Activated naive CD8-positive, alpha-beta T cell treated with anti-CD3 and anti-CD28 coated beads, Interleukin-2, amount 50 U/mL, for 24 hours (primary cell): ENCODE measurements around the gene FNIP2.
A peak's percentile ranks its signal among the peaks of the same experiment; 100 is the strongest.
"Not testable (repeated sequence)": the region's sequence is repeated elsewhere in the genome, so short reads cannot be mapped to it uniquely, and the experiment has no call there.

ENCODE experiments used
- ATAC-seq: fragments of 150-1000 bp; cut with Tn5 transposase; one replicate; pipeline ENCODE4 v1.10.0; 2021
- DNase-seq: peaks from one replicate; pipeline ENCODE4 v3.0.0; 2021
- H3K27ac Mint-ChIP-seq: one replicate; pipeline ENCODE4 v1.8.0; 2021; ENCODE audit warnings: mild to moderate bottlenecking, mixed read lengths
- H3K27me3 Mint-ChIP-seq: one replicate; pipeline ENCODE4 v1.8.0; 2021; ENCODE audit warnings: mixed read lengths
- H3K36me3 Mint-ChIP-seq: one replicate; pipeline ENCODE4 v1.8.0; 2021; ENCODE audit warnings: low read depth, mixed read lengths
- H3K4me1 Mint-ChIP-seq: one replicate; pipeline ENCODE4 v1.8.0; 2021; ENCODE audit warnings: mixed read lengths
- H3K4me3 Mint-ChIP-seq: one replicate; pipeline ENCODE4 v1.8.0; 2021; ENCODE audit warnings: mild to moderate bottlenecking, moderate library complexity, mixed read lengths
- H3K9me3 Mint-ChIP-seq: one replicate; pipeline ENCODE4 v1.8.0; 2021; ENCODE audit warnings: mixed read lengths

Gene FNIP2

GRCh38 chr4:158822348-158822747, 53.5 kb downstream of the FNIP2 start:
- Mint-ChIP-seq H3K27ac (no peak overlapping the region), H3K27me3 (peaks cover 2% of the 10 kb centered on the region), H3K4me3 (no peak overlapping the region), H3K36me3 (peaks cover 8% of the 10 kb centered on the region), H3K9me3 (no peaks in the 10 kb centered on the region), H3K4me1 (peaks cover 76% of the 10 kb centered on the region)
- DNase-seq (no peak), ATAC-seq (no peak)

- H3K27ac Mint-ChIP-seq = peak overlapping the region; percentile 28
- H3K4me3 Mint-ChIP-seq = no peak overlapping the region
- DNase-seq = no peak
- H3K36me3 Mint-ChIP-seq = peaks cover 8% of the 10 kb centered on the region
- H3K9me3 Mint-ChIP-seq = no peaks in the 10 kb centered on the region
- peaks cover 67% of the 10 kb centered on the region for H3K4me1 Mint-ChIP-seq
- peak; percentile 26 for ATAC-seq
- peaks cover 2% of the 10 kb centered on the region for H3K27me3 Mint-ChIP-seq
Observed at GRCh38 chr4:158823461-158823873, 54.6 kb downstream of the FNIP2 start.

- Mint-ChIP-seq H3K36me3 (peaks cover 11% of the 10 kb centered on the region), H3K4me1 (peaks cover 61% of the 10 kb centered on the region), H3K4me3 (no peak overlapping the region), H3K27me3 (peaks cover 2% of the 10 kb centered on the region), H3K27ac (no peak overlapping the region), H3K9me3 (no peaks in the 10 kb centered on the region)
- DNase-seq (no peak), ATAC-seq (no peak)
Observed at GRCh38 chr4:158824425-158825274, 55.8 kb downstream of the FNIP2 start.

GRCh38 chr4:158825433-158826036, 56.7 kb downstream of the FNIP2 start:
- Mint-ChIP-seq H3K27me3 (peaks cover 2% of the 10 kb centered on the region), H3K9me3 (no peaks in the 10 kb centered on the region), H3K36me3 (peaks cover 16% of the 10 kb centered on the region), H3K4me1 (peaks cover 52% of the 10 kb centered on the region), H3K4me3 (no peak overlapping the region), H3K27ac (peak overlapping the region; percentile 50)
- no peak for DNase-seq
- ATAC-seq = no peak

DNA sequence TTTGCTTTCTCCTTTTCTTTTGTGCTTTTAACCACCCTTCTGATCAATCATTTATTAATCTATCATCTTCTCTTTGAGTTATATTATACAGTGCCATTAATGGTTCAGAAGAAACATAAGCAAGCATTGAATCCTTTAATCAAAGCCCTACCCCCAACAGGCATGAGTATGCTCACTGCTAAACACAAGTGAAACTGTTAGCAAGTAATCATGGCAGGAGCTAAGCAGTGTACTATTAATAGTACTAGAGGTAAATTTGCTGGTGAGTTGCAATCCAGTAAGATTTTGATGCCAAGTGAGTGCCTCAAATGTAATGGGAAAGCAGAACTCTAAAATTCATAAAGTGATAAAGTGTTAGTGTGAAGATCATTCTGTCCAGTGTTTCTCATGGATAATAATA, 57.2 kb downstream of the FNIP2 start:
- DNase-seq = no peak
- peak overlapping the region; percentile 50 for H3K27ac Mint-ChIP-seq
- H3K9me3 Mint-ChIP-seq = no peaks in the 10 kb centered on the region
- peaks cover 47% of the 10 kb centered on the region for H3K4me1 Mint-ChIP-seq
- no peak for ATAC-seq
- H3K27me3 Mint-ChIP-seq = peaks cover 2% of the 10 kb centered on the region
- H3K36me3 Mint-ChIP-seq = peaks cover 17% of the 10 kb centered on the region
- no peak overlapping the region for H3K4me3 Mint-ChIP-seq

- DNase-seq (no peak), ATAC-seq (no peak)
- Mint-ChIP-seq H3K4me3 (no peak overlapping the region), H3K27ac (peak overlapping the region; percentile 50), H3K27me3 (peaks cover 2% of the 10 kb centered on the region), H3K9me3 (no peaks in the 10 kb centered on the region), H3K4me1 (peaks cover 39% of the 10 kb centered on the region), H3K36me3 (peaks cover 22% of the 10 kb centered on the region)
Observed at GRCh38 chr4:158826882-158827281, 58.1 kb downstream of the FNIP2 start.

- no peak for ATAC-seq
- Mint-ChIP-seq H3K36me3 (peaks cover 26% of the 10 kb centered on the region), H3K9me3 (no peaks in the 10 kb centered on the region), H3K4me1 (peaks cover 39% of the 10 kb centered on the region), H3K27ac (no peak overlapping the region), H3K4me3 (no peak overlapping the region), H3K27me3 (peaks cover 2% of the 10 kb centered on the region)
- DNase-seq = no peak
Observed at GRCh38 chr4:158827543-158827981, 58.7 kb downstream of the FNIP2 start.

GRCh38 chr4:158828151-158828550, 59.3 kb downstream of the FNIP2 start:
- ATAC-seq, H3K4me3 Mint-ChIP-seq, H3K27ac Mint-ChIP-seq, H3K27me3 Mint-ChIP-seq, DNase-seq, H3K9me3 Mint-ChIP-seq: not testable (repeated sequence)
- Mint-ChIP-seq H3K36me3 (peaks cover 27% of the 10 kb centered on the region), H3K4me1 (peaks cover 39% of the 10 kb centered on the region)

- H3K4me3 Mint-ChIP-seq = no peak overlapping the region
- H3K27ac Mint-ChIP-seq = no peak overlapping the region
- peaks cover 2% of the 10 kb centered on the region for H3K27me3 Mint-ChIP-seq
- DNase-seq = no peak
- peaks cover 30% of the 10 kb centered on the region for H3K4me1 Mint-ChIP-seq
- no peaks in the 10 kb centered on the region for H3K9me3 Mint-ChIP-seq
- no peak for ATAC-seq
- peaks cover 36% of the 10 kb centered on the region for H3K36me3 Mint-ChIP-seq
Observed at GRCh38 chr4:158829254-158829653, 60.4 kb downstream of the FNIP2 start.

GRCh38 chr4:158833602-158834001, 64.8 kb downstream of the FNIP2 start:
- DNase-seq = no peak
- H3K27me3 Mint-ChIP-seq = no peaks in the 10 kb centered on the region

GRCh38 chr4:158835226-158836001, 66.6 kb downstream of the FNIP2 start:
- H3K9me3 Mint-ChIP-seq = no peaks in the 10 kb centered on the region
- no peaks in the 10 kb centered on the region for H3K27me3 Mint-ChIP-seq
- ATAC-seq = no peak
- H3K4me1 Mint-ChIP-seq = no peaks in the 10 kb centered on the region
- H3K27ac Mint-ChIP-seq = no peak overlapping the region
- H3K4me3 Mint-ChIP-seq = no peak overlapping the region
- peaks cover 24% of the 10 kb centered on the region for H3K36me3 Mint-ChIP-seq
- no peak for DNase-seq

More at GRCh38 chr4:158833602-158834001, 64.8 kb downstream of the FNIP2 start:
- H3K36me3 Mint-ChIP-seq = peaks cover 28% of the 10 kb centered on the region
- H3K4me3 Mint-ChIP-seq = no peak overlapping the region
- no peaks in the 10 kb centered on the region for H3K4me1 Mint-ChIP-seq
- ATAC-seq = no peak
- no peaks in the 10 kb centered on the region for H3K9me3 Mint-ChIP-seq
- H3K27ac Mint-ChIP-seq = no peak overlapping the region

DNA sequence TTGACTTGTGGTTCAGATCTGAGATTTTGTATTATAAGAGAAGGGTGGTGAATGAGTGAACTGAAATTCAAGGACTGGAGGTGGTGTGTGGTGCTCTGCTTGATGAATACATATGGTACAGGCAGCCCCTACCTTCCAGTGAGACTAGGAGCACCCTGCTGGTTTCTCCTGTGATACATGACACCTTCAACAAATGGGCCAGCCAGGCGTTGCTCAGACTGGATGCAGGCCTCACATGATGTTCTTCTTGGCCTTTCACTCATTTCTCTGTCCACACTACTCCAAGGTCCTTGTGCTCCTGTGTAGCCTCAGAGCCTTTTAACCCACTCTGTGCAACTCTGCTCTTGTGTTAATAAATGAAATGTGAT, 67.2 kb downstream of the FNIP2 start:
- no peaks in the 10 kb centered on the region for H3K9me3 Mint-ChIP-seq
- no peaks in the 10 kb centered on the region for H3K4me1 Mint-ChIP-seq
- no peaks in the 10 kb centered on the region for H3K27me3 Mint-ChIP-seq
- peaks cover 24% of the 10 kb centered on the region for H3K36me3 Mint-ChIP-seq
- H3K27ac Mint-ChIP-seq = no peak overlapping the region
- ATAC-seq (no peak), DNase-seq (no peak)
- H3K4me3 Mint-ChIP-seq = no peak overlapping the region

DNA sequence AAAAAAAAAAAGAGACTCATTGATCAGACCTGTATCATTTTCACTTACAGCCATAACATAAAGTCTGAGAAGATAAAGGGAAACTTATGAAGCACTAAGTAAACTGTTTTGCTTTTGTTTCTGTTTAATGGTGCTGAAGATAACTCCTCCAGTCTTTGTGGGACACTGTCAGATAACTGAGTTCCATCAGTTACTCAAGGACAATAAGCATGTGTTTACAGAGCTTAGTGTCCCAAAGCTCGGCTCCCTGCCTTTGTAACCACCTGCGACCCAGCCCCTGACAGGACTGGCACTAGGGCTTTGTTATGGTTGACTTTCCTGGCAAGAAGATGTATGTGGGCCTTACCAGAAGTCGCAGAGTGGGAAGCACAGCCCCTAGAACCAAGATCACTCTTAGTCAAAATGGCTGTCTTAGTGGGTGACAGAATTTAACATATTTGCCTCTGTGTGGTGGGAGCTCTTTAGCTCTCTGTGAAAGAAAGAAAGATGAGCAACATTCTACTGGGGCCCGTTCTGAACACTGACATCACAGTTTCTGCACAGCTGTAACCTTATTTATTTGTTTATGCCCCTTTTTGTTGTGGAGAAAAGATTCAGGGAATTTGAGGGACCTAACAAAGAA, 68.1 kb downstream of the FNIP2 start:
- peak overlapping the region; percentile 5 for H3K27ac Mint-ChIP-seq
- no peak overlapping the region for H3K4me3 Mint-ChIP-seq
- no peaks in the 10 kb centered on the region for H3K9me3 Mint-ChIP-seq
- ATAC-seq (no peak), DNase-seq (no peak)
- H3K36me3 Mint-ChIP-seq = peaks cover 21% of the 10 kb centered on the region
- H3K4me1 Mint-ChIP-seq = no peaks in the 10 kb centered on the region
- no peaks in the 10 kb centered on the region for H3K27me3 Mint-ChIP-seq

GRCh38 chr4:158837527-158838141, 68.8 kb downstream of the FNIP2 start:
- H3K27ac Mint-ChIP-seq = no peak overlapping the region
- no peak for DNase-seq
- H3K36me3 Mint-ChIP-seq = peaks cover 18% of the 10 kb centered on the region
- H3K27me3 Mint-ChIP-seq = no peaks in the 10 kb centered on the region
- no peaks in the 10 kb centered on the region for H3K9me3 Mint-ChIP-seq
- no peak for ATAC-seq
- no peak overlapping the region for H3K4me3 Mint-ChIP-seq
- no peaks in the 10 kb centered on the region for H3K4me1 Mint-ChIP-seq
